ENCODE data around the gene CHURC1.

- TF ChIP-seq POLR2A (IDR thresholded peaks at IDR 0.05): no peak
- TF ChIP-seq CTCF (IDR thresholded peaks at IDR 0.05): no peak
These were observed 5.4 kb downstream of the CHURC1 start for GRCh38 chr14:64919618-64920017.

Data from uterus (tissue), 2 donors.